ENCODE data around the gene DISC1.
"Not testable (repeated sequence)": the region's sequence is repeated elsewhere in the genome, so short reads cannot be mapped to it uniquely, and the experiment has no call there.

DISC1 gene

GRCh38 chr1:231666220-231666936, 39.8 kb downstream of the DISC1 start:
- Histone ChIP-seq H3K9me3 (ENCODE audit: control insufficient read depth in 5 of 5, low read length in 5 of 5) (peaks cover 0 to 17% (median 9%) of the 10 kb centered on the region in 5 donors), H3K27me3 (ENCODE audit: control insufficient read depth in 5 of 5, insufficient read depth in 4 of 5, low read length in 5 of 5) (no peaks in the 10 kb centered on the region), H3K36me3 (ENCODE audit: control insufficient read depth in 5 of 5, insufficient read depth in 5 of 5, low read length in 5 of 5) (peaks cover 0 to 2% (median 0%) of the 10 kb centered on the region in 5 donors), H3K27ac (ENCODE audit: low read depth, low read length) (no peak overlapping the region), H3K9ac (ENCODE audit: low read length in 5 of 5) (no peak overlapping the region), H3K4me1 (ENCODE audit: control insufficient read depth in 5 of 5, insufficient read depth in 5 of 5, low read length in 5 of 5) (no peaks in the 10 kb centered on the region), H3K4me3 (ENCODE audit: low read depth in 1 of 5, low read length in 5 of 5) (no peak overlapping the region)

- H3K9ac ChIP-seq (ENCODE audit: low read length in 5 of 5), result no peak overlapping the region
- H3K27me3 ChIP-seq (ENCODE audit: control insufficient read depth in 5 of 5, insufficient read depth in 4 of 5, low read length in 5 of 5), result no peaks in the 10 kb centered on the region
- H3K4me1 ChIP-seq (ENCODE audit: control insufficient read depth in 5 of 5, insufficient read depth in 5 of 5, low read length in 5 of 5), result no peaks in the 10 kb centered on the region
- no peak overlapping the region for H3K4me3 ChIP-seq (ENCODE audit: low read depth in 1 of 5, low read length in 5 of 5)
- H3K9me3 ChIP-seq (ENCODE audit: control insufficient read depth in 5 of 5, low read length in 5 of 5), result peaks cover 0 to 17% (median 11%) of the 10 kb centered on the region in 5 donors
- H3K36me3 ChIP-seq (ENCODE audit: control insufficient read depth in 5 of 5, insufficient read depth in 5 of 5, low read length in 5 of 5), result peaks cover 0 to 2% (median 0%) of the 10 kb centered on the region in 5 donors
- H3K27ac ChIP-seq (ENCODE audit: low read depth, low read length), result no peak overlapping the region
Observed at GRCh38 chr1:231666937-231667608, 40.5 kb downstream of the DISC1 start.

GRCh38 chr1:231667896-231668506, 41.4 kb downstream of the DISC1 start:
- Histone ChIP-seq H3K36me3 (ENCODE audit: control insufficient read depth in 5 of 5, insufficient read depth in 5 of 5, low read length in 5 of 5) (peaks cover 0 to 2% (median 0%) of the 10 kb centered on the region in 5 donors), H3K4me1 (ENCODE audit: control insufficient read depth in 5 of 5, insufficient read depth in 5 of 5, low read length in 5 of 5) (no peaks in the 10 kb centered on the region), H3K9ac (ENCODE audit: low read length in 5 of 5) (no peak overlapping the region), H3K9me3 (ENCODE audit: control insufficient read depth in 5 of 5, low read length in 5 of 5) (peaks cover 0 to 17% (median 11%) of the 10 kb centered on the region in 5 donors), H3K27me3 (ENCODE audit: control insufficient read depth in 5 of 5, insufficient read depth in 4 of 5, low read length in 5 of 5) (no peaks in the 10 kb centered on the region), H3K4me3 (ENCODE audit: low read depth in 1 of 5, low read length in 5 of 5) (no peak overlapping the region), H3K27ac (ENCODE audit: low read depth, low read length) (no peak overlapping the region)

GRCh38 chr1:231668826-231669225, 42.2 kb downstream of the DISC1 start:
- Histone ChIP-seq H3K36me3 (ENCODE audit: control insufficient read depth in 5 of 5, insufficient read depth in 5 of 5, low read length in 5 of 5) (peaks cover 0 to 2% (median 0%) of the 10 kb centered on the region in 5 donors), H3K9me3 (ENCODE audit: control insufficient read depth in 5 of 5, low read length in 5 of 5) (peaks cover 0 to 12% (median 6%) of the 10 kb centered on the region in 5 donors), H3K4me1 (ENCODE audit: control insufficient read depth in 5 of 5, insufficient read depth in 5 of 5, low read length in 5 of 5) (no peaks in the 10 kb centered on the region), H3K27me3 (ENCODE audit: control insufficient read depth in 5 of 5, insufficient read depth in 4 of 5, low read length in 5 of 5) (no peaks in the 10 kb centered on the region), H3K9ac (ENCODE audit: low read length in 5 of 5) (no peak overlapping the region), H3K27ac (ENCODE audit: low read depth, low read length) (no peak overlapping the region), H3K4me3 (ENCODE audit: low read depth in 1 of 5, low read length in 5 of 5) (no peak overlapping the region)

- H3K27ac ChIP-seq (ENCODE audit: low read depth, low read length); H3K4me1 ChIP-seq (ENCODE audit: control insufficient read depth in 5 of 5, insufficient read depth in 5 of 5, low read length in 5 of 5); H3K36me3 ChIP-seq (ENCODE audit: control insufficient read depth in 5 of 5, insufficient read depth in 5 of 5, low read length in 5 of 5); H3K4me3 ChIP-seq (ENCODE audit: low read depth in 1 of 5, low read length in 5 of 5); H3K27me3 ChIP-seq (ENCODE audit: control insufficient read depth in 5 of 5, insufficient read depth in 4 of 5, low read length in 5 of 5); H3K9ac ChIP-seq (ENCODE audit: low read length in 5 of 5); H3K9me3 ChIP-seq (ENCODE audit: control insufficient read depth in 5 of 5, low read length in 5 of 5): not testable (repeated sequence)
Observed at GRCh38 chr1:231669864-231670621, 43.5 kb downstream of the DISC1 start.

- Histone ChIP-seq H3K27ac (ENCODE audit: low read depth, low read length) (no peak overlapping the region), H3K4me3 (ENCODE audit: low read depth in 1 of 5, low read length in 5 of 5) (no peak overlapping the region), H3K36me3 (ENCODE audit: control insufficient read depth in 5 of 5, insufficient read depth in 5 of 5, low read length in 5 of 5) (peaks cover 0 to 2% (median 0%) of the 10 kb centered on the region in 5 donors), H3K4me1 (ENCODE audit: control insufficient read depth in 5 of 5, insufficient read depth in 5 of 5, low read length in 5 of 5) (no peaks in the 10 kb centered on the region), H3K9ac (ENCODE audit: low read length in 5 of 5) (no peak overlapping the region), H3K27me3 (ENCODE audit: control insufficient read depth in 5 of 5, insufficient read depth in 4 of 5, low read length in 5 of 5) (no peaks in the 10 kb centered on the region), H3K9me3 (ENCODE audit: control insufficient read depth in 5 of 5, low read length in 5 of 5) (peaks cover 0 to 10% (median 6%) of the 10 kb centered on the region in 5 donors)
Observed at GRCh38 chr1:231670755-231671154, 44.2 kb downstream of the DISC1 start.

- Histone ChIP-seq H3K27ac (ENCODE audit: low read depth, low read length) (no peak overlapping the region), H3K4me3 (ENCODE audit: low read depth in 1 of 5, low read length in 5 of 5) (no peak overlapping the region), H3K4me1 (ENCODE audit: control insufficient read depth in 5 of 5, insufficient read depth in 5 of 5, low read length in 5 of 5) (peaks cover 0 to 14% (median 4%) of the 10 kb centered on the region in 5 donors), H3K36me3 (ENCODE audit: control insufficient read depth in 5 of 5, insufficient read depth in 5 of 5, low read length in 5 of 5) (peaks cover 0 to 2% (median 0%) of the 10 kb centered on the region in 5 donors), H3K9me3 (ENCODE audit: control insufficient read depth in 5 of 5, low read length in 5 of 5) (peaks cover 0 to 10% (median 6%) of the 10 kb centered on the region in 5 donors), H3K27me3 (ENCODE audit: control insufficient read depth in 5 of 5, insufficient read depth in 4 of 5, low read length in 5 of 5) (no peaks in the 10 kb centered on the region), H3K9ac (ENCODE audit: low read length in 5 of 5) (no peak overlapping the region)
Observed at GRCh38 chr1:231674575-231674974, 48.0 kb downstream of the DISC1 start.

- Histone ChIP-seq H3K9me3 (ENCODE audit: control insufficient read depth in 5 of 5, low read length in 5 of 5) (peaks cover 0 to under 1% (median 0%) of the 10 kb centered on the region in 5 donors), H3K27ac (ENCODE audit: low read depth, low read length) (no peak overlapping the region), H3K4me3 (ENCODE audit: low read depth in 1 of 5, low read length in 5 of 5) (no peak overlapping the region), H3K4me1 (ENCODE audit: control insufficient read depth in 5 of 5, insufficient read depth in 5 of 5, low read length in 5 of 5) (peaks cover 0 to 14% (median 4%) of the 10 kb centered on the region in 5 donors), H3K9ac (ENCODE audit: low read length in 5 of 5) (peak overlapping the region in 1 of 5 donors; percentile 25), H3K36me3 (ENCODE audit: control insufficient read depth in 5 of 5, insufficient read depth in 5 of 5, low read length in 5 of 5) (no peaks in the 10 kb centered on the region), H3K27me3 (ENCODE audit: control insufficient read depth in 5 of 5, insufficient read depth in 4 of 5, low read length in 5 of 5) (no peaks in the 10 kb centered on the region)
Observed at GRCh38 chr1:231676487-231676886, 49.9 kb downstream of the DISC1 start.

- no peak overlapping the region for H3K4me3 ChIP-seq (ENCODE audit: low read depth in 1 of 5, low read length in 5 of 5)
- H3K9me3 ChIP-seq (ENCODE audit: control insufficient read depth in 5 of 5, low read length in 5 of 5), result no peaks in the 10 kb centered on the region
- no peaks in the 10 kb centered on the region for H3K27me3 ChIP-seq (ENCODE audit: control insufficient read depth in 5 of 5, insufficient read depth in 4 of 5, low read length in 5 of 5)
- no peaks in the 10 kb centered on the region for H3K36me3 ChIP-seq (ENCODE audit: control insufficient read depth in 5 of 5, insufficient read depth in 5 of 5, low read length in 5 of 5)
- peaks cover 0 to 14% (median 4%) of the 10 kb centered on the region in 5 donors for H3K4me1 ChIP-seq (ENCODE audit: control insufficient read depth in 5 of 5, insufficient read depth in 5 of 5, low read length in 5 of 5)
- no peak overlapping the region for H3K9ac ChIP-seq (ENCODE audit: low read length in 5 of 5)
- no peak overlapping the region for H3K27ac ChIP-seq (ENCODE audit: low read depth, low read length)
Observed at GRCh38 chr1:231677442-231677841, 50.9 kb downstream of the DISC1 start.

All from subcutaneous abdominal adipose tissue (tissue), 5 donors.